ENCODE measurements around the gene WDPCP.

WDPCP gene

DNA sequence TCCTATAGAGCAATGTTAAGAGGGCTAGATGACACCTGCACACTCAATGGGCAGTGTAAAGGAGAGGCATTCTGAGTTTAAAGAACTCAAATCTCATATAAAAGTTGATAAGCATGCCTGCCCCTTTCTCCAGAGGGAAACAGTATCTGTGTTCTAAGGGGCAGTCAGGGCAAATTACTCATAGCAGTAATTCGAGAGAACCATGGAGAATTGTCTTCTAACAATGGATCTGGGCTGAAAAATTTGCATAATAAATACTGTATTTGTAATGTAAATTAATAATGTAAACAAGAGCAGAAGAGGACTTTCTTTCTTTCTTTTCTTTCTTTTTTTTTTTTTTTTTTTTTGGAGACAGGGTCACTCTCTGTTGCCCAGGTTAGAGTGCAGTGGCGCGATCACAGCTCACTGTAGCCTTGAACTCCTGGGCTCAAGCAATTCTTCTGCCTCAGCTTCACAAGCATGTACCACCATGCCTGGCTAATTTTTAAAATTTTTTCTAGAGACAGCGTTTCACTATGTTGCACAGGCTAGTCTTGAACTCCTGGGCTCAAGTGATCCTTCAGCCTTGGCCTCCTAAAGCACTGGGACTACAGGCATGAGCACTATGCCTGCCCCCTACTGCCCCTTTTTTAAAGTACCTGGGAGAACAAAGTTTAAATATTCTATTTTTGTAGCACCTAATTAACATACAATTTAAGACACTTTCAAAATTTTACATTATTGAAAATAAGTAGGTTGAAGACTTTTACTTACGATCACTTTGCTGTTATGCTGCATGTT, 467.0 kb downstream of the WDPCP start:
- TF ChIP-seq POLR2AphosphoS5 (IDR thresholded peaks at IDR 0.05; ENCODE audit: borderline replicate concordance, low read depth, low read length) (no peak), EZH2 (IDR thresholded peaks at IDR 0.05) (no peak), FOXP2 (optimal IDR thresholded peaks at IDR 0.05; ENCODE audit: control extremely low read depth, extremely low read length, insufficient read depth) (no peak)
- no peak for DNase-seq (ENCODE audit: low read depth, low spot score)
- Histone ChIP-seq H3K9ac (ENCODE audit: insufficient read length) (no peak overlapping the region), H3K36me3 (ENCODE audit: insufficient read depth, low read length) (no peaks in the 10 kb centered on the region), H3K27ac (no peak overlapping the region), H3K4me3 (no peak overlapping the region), H3K9me3 (ENCODE audit: low read depth, low read length) (no peaks in the 10 kb centered on the region)

- H3K9ac ChIP-seq (ENCODE audit: insufficient read length): no peak overlapping the region
- H3K36me3 ChIP-seq (ENCODE audit: insufficient read depth, low read length): no peaks in the 10 kb centered on the region
- no peak overlapping the region for H3K4me3 ChIP-seq
- TF ChIP-seq POLR2AphosphoS5 (IDR thresholded peaks at IDR 0.05; ENCODE audit: borderline replicate concordance, low read depth, low read length) (no peak), EZH2 (IDR thresholded peaks at IDR 0.05) (no peak), FOXP2 (optimal IDR thresholded peaks at IDR 0.05; ENCODE audit: control extremely low read depth, extremely low read length, insufficient read depth) (no peak)
- H3K27ac ChIP-seq: no peak overlapping the region
- DNase-seq (ENCODE audit: low read depth, low spot score): no peak
- no peaks in the 10 kb centered on the region for H3K9me3 ChIP-seq (ENCODE audit: low read depth, low read length)
Measured at GRCh38 chr2:63118821-63119220, 469.5 kb downstream of the WDPCP start.

DNA sequence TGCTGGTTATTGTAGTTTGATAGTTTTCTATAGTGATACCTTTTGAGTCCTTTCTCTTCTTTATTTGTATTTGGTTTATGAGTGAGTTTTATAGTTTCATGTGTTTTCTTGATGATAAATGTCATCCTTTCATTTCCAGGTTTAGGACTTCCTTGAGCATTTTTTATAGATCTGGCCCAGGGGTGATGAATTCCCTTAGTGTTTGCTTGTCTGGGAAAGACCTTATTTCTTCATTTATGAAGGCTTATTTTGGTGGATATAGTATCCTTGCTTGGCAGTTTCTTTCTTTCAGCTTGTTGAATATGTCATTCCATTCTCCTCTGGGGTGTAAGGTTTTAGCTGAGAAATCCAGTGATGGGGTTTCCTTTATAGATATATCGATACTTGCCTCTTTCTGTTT, 483.8 kb downstream of the WDPCP start:
- no peak overlapping the region for H3K27ac ChIP-seq
- H3K9me3 ChIP-seq (ENCODE audit: low read depth, low read length): peaks cover 4% of the 10 kb centered on the region; the same call in 1 of the 2 replicates
- TF ChIP-seq FOXP2 (optimal IDR thresholded peaks at IDR 0.05; ENCODE audit: control extremely low read depth, extremely low read length, insufficient read depth) (no peak), EZH2 (IDR thresholded peaks at IDR 0.05) (no peak), POLR2AphosphoS5 (IDR thresholded peaks at IDR 0.05; ENCODE audit: borderline replicate concordance, low read depth, low read length) (no peak)
- H3K9ac ChIP-seq (ENCODE audit: insufficient read length): no peak overlapping the region
- H3K4me3 ChIP-seq: no peak overlapping the region
- DNase-seq (ENCODE audit: low read depth, low spot score): no peak
- no peaks in the 10 kb centered on the region for H3K36me3 ChIP-seq (ENCODE audit: insufficient read depth, low read length)

DNA sequence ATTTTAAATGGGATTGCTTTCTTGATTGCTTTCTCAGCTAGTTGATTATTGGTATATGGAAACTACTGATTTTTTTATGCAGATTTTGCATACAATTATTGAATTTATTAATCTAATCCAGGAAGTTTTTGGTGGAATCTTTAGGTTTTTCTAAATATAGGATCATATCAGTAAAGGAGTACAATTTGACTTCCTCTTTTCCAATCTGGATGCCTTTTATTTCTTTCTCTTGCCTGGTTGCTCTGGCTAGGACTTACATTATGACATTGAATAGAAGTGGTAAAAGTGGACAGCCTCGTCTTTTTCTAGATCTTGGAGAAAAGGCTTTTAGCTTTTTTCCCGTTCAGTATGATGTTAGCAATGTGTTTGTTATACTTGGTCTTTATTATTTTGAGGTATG, 486.3 kb downstream of the WDPCP start:
- Histone ChIP-seq H3K36me3 (ENCODE audit: insufficient read depth, low read length) (no peaks in the 10 kb centered on the region), H3K27ac (no peak overlapping the region), H3K9ac (ENCODE audit: insufficient read length) (no peak overlapping the region), H3K9me3 (ENCODE audit: low read depth, low read length) (peaks cover 4% of the 10 kb centered on the region; the same call in 1 of the 2 replicates), H3K4me3 (no peak overlapping the region)
- no peak for TF ChIP-seq EZH2 (IDR thresholded peaks at IDR 0.05)
- TF ChIP-seq POLR2AphosphoS5 (IDR thresholded peaks at IDR 0.05; ENCODE audit: borderline replicate concordance, low read depth, low read length): no peak
- DNase-seq (ENCODE audit: low read depth, low spot score): no peak

DNA sequence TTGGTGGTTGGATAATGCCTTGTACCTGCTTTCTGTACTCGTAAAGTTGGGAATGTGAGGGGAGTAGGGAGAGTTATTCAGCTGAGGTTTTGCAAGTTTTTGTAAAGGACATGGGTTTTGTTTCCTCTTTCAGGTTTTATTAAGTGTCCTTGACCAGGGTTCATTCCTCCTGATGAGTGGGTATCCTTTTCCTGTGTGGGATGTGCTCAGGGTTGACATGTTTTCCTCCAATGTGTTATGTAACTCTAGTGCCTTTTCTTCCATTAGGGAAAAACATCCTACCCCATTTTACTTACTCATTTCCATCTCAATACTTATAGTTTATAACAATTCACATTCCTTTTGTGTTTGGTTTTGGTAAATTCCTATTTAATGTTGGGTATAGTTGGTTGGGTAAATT, 489.2 kb downstream of the WDPCP start:
- no peak overlapping the region for H3K4me3 ChIP-seq
- H3K9ac ChIP-seq (ENCODE audit: insufficient read length): no peak overlapping the region
- H3K36me3 ChIP-seq (ENCODE audit: insufficient read depth, low read length): no peaks in the 10 kb centered on the region
- no peak for DNase-seq (ENCODE audit: low read depth, low spot score)
- TF ChIP-seq EZH2 (IDR thresholded peaks at IDR 0.05) (no peak), FOXP2 (optimal IDR thresholded peaks at IDR 0.05; ENCODE audit: control extremely low read depth, extremely low read length, insufficient read depth) (no peak), POLR2AphosphoS5 (IDR thresholded peaks at IDR 0.05; ENCODE audit: borderline replicate concordance, low read depth, low read length) (no peak)
- no peak overlapping the region for H3K27ac ChIP-seq
- no peaks in the 10 kb centered on the region; the same call in 1 of the 2 replicates for H3K9me3 ChIP-seq (ENCODE audit: low read depth, low read length)

DNA sequence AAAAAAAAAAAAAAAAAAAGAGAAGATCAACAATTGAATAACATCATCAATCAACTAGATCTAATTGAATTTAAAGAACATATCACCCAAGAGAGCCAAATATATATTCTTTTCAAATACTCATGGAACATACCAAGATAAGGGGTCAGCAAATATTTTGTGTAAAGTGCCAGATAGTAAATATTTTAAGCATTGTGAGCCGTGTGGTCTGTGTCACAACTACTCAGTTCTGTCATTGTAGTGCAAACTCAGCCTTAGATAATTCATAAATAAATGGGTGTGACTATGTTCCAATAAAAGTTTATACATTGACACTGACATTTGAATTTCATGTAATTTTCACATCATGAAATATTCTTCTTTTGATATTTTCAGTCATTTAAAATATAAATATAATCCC, 491.8 kb downstream of the WDPCP start:
- TF ChIP-seq EZH2 (IDR thresholded peaks at IDR 0.05) (no peak), POLR2AphosphoS5 (IDR thresholded peaks at IDR 0.05; ENCODE audit: borderline replicate concordance, low read depth, low read length) (no peak), FOXP2 (optimal IDR thresholded peaks at IDR 0.05; ENCODE audit: control extremely low read depth, extremely low read length, insufficient read depth) (no peak)
- H3K9ac ChIP-seq (ENCODE audit: insufficient read length): no peak overlapping the region
- no peak overlapping the region for H3K4me3 ChIP-seq
- no peaks in the 10 kb centered on the region for H3K36me3 ChIP-seq (ENCODE audit: insufficient read depth, low read length)
- DNase-seq (ENCODE audit: low read depth, low spot score): no peak
- H3K27ac ChIP-seq: no peak overlapping the region
- no peaks in the 10 kb centered on the region for H3K9me3 ChIP-seq (ENCODE audit: low read depth, low read length)

- no peak for DNase-seq (ENCODE audit: low read depth, low spot score)
- H3K4me3 ChIP-seq: no peak overlapping the region
- TF ChIP-seq FOXP2 (optimal IDR thresholded peaks at IDR 0.05; ENCODE audit: control extremely low read depth, extremely low read length, insufficient read depth): no peak
- TF ChIP-seq EZH2 (IDR thresholded peaks at IDR 0.05): no peak
- no peak for TF ChIP-seq POLR2AphosphoS5 (IDR thresholded peaks at IDR 0.05; ENCODE audit: borderline replicate concordance, low read depth, low read length)
- no peaks in the 10 kb centered on the region for H3K9me3 ChIP-seq (ENCODE audit: low read depth, low read length)
- no peak overlapping the region for H3K27ac ChIP-seq
- no peak overlapping the region for H3K9ac ChIP-seq (ENCODE audit: insufficient read length)
- H3K36me3 ChIP-seq (ENCODE audit: insufficient read depth, low read length): no peaks in the 10 kb centered on the region
Measured at GRCh38 chr2:63093502-63093901, 494.8 kb downstream of the WDPCP start.

- no peak for DNase-seq (ENCODE audit: low read depth, low spot score)
- H3K9me3 ChIP-seq (ENCODE audit: low read depth, low read length): no peaks in the 10 kb centered on the region
- H3K4me3 ChIP-seq: no peak overlapping the region
- TF ChIP-seq FOXP2 (optimal IDR thresholded peaks at IDR 0.05; ENCODE audit: control extremely low read depth, extremely low read length, insufficient read depth): no peak
- TF ChIP-seq POLR2AphosphoS5 (IDR thresholded peaks at IDR 0.05; ENCODE audit: borderline replicate concordance, low read depth, low read length): no peak
- no peak for TF ChIP-seq EZH2 (IDR thresholded peaks at IDR 0.05)
- no peaks in the 10 kb centered on the region for H3K36me3 ChIP-seq (ENCODE audit: insufficient read depth, low read length)
- no peak overlapping the region for H3K27ac ChIP-seq
- no peak overlapping the region for H3K9ac ChIP-seq (ENCODE audit: insufficient read length)
Measured at GRCh38 chr2:63092857-63093256, 495.4 kb downstream of the WDPCP start.

- H3K9me3 ChIP-seq (ENCODE audit: low read depth, low read length): no peaks in the 10 kb centered on the region
- no peak for TF ChIP-seq POLR2AphosphoS5 (IDR thresholded peaks at IDR 0.05; ENCODE audit: borderline replicate concordance, low read depth, low read length)
- DNase-seq (ENCODE audit: low read depth, low spot score): no peak
- no peaks in the 10 kb centered on the region for H3K36me3 ChIP-seq (ENCODE audit: insufficient read depth, low read length)
- no peak overlapping the region for H3K9ac ChIP-seq (ENCODE audit: insufficient read length)
- no peak overlapping the region for H3K27ac ChIP-seq
- no peak overlapping the region for H3K4me3 ChIP-seq
Measured at GRCh38 chr2:63092401-63092800, 495.9 kb downstream of the WDPCP start.

Data from SK-N-MC (cell line).